GM12878 (cell line): ENCODE data around the gene TFDP1. TPM values are rescaled to one million over a fixed set of nuclear protein-coding genes. Genes with fewer than 3 reads are reported as not detected.

Experiments
- ATAC-seq: fragments of 200-7000 bp; cut with Tn5 transposase; 3 replicates; pipeline ENCODE4 v1.9.1; 2020; ENCODE audit warnings: mild to moderate bottlenecking, moderate library complexity
- BruUV-seq: library from RNA; stranded (reverse); fragments of 400-500 nt; replicated peaks from 2 replicates; lab custom pipeline; 2021; lab: Mats Ljungman, UMichigan
- CTCF ChIA-PET: fragments of 300-600 bp; sonication (Branson Sonifier 250); formaldehyde crosslinking; extraction: SDS; loops from one replicate; lab custom pipeline; 2021; ENCODE audit warnings: inconsistent platforms; lab: Yijun Ruan, JAX
- POLR2A ChIA-PET: fragments of 350-600 bp; formaldehyde crosslinking; extraction: SDS; loops from one replicate; lab custom pipeline; 2021; ENCODE audit warnings: inconsistent platforms; lab: Charles Lee
- RAD21 ChIA-PET: fragments of 300-600 bp; sonication (Branson Sonifier 250); formaldehyde crosslinking; loops from one replicate; lab custom pipeline; 2023; ENCODE audit warnings: antibody characterized with exemption; ENCODE audit not compliant: unreplicated experiment; lab: Charles Lee
- SMC1A ChIA-PET: fragments of 300-600 bp; sonication (Branson Sonifier 250); formaldehyde crosslinking; loops from one replicate; lab custom pipeline; 2023; ENCODE audit not compliant: unreplicated experiment, uncharacterized antibody; lab: Charles Lee
- DNase-seq: peaks from one replicate; pipeline ENCODE4 v3.0.0-alpha.2; 2011; ENCODE audit warnings: low read depth, low spot score
- FAIRE-seq: peaks from 3 replicates; lab custom pipeline; 2011; peaks lifted over from hg19 to GRCh38; lab: Jason Lieb, UNC
- H2AFZ ChIP-seq: 2 replicates; pipeline ENCODE4 v1.6.0; 2011; ENCODE audit warnings: low read depth, low read length, control low read depth; ENCODE audit not compliant: control insufficient read depth
- H3K27ac ChIP-seq: 2 replicates; pipeline ENCODE4 v1.5.1; 2011; ENCODE audit warnings: control low read depth; ENCODE audit not compliant: control insufficient read depth, insufficient read depth
- H3K27me3 ChIP-seq, 2 experiments: replicated peaks in 1 of 2; 2 replicates each; pipeline versions ENCODE4 v1.6.0 to v1.6.1; 2011; ENCODE audit warnings: low read length in 1 of 2; ENCODE audit not compliant: control insufficient read depth in 2 of 2, insufficient read depth in 2 of 2
- H3K36me3 ChIP-seq, 2 experiments: 2 replicates each; pipeline ENCODE4 v1.5.1; 2011; ENCODE audit warnings: low read length in 1 of 2; ENCODE audit not compliant: control insufficient read depth in 2 of 2, insufficient read depth in 2 of 2
- H3K4me1 ChIP-seq: 2 replicates; pipeline ENCODE4 v1.6.1; 2011; ENCODE audit warnings: mild to moderate bottlenecking, low read length, moderate library complexity, mixed read lengths; ENCODE audit not compliant: control insufficient read depth, insufficient read depth
- H3K4me2 ChIP-seq: 2 replicates; pipeline ENCODE4 v1.6.0; 2011; ENCODE audit warnings: control low read depth; ENCODE audit not compliant: control insufficient read depth, insufficient read depth
- H3K4me3 ChIP-seq: fragments of 200-600 bp; sonication (generic); 2 replicates; pipeline ENCODE4 v1.5.1; 2016
- H3K79me2 ChIP-seq: 2 replicates; pipeline ENCODE4 v1.6.0; 2011; ENCODE audit warnings: low read length; ENCODE audit not compliant: control insufficient read depth, insufficient read depth
- H3K9ac ChIP-seq: 2 replicates; pipeline ENCODE4 v1.8.0; 2011; ENCODE audit warnings: low read length, control low read depth, mixed read lengths; ENCODE audit not compliant: control insufficient read depth, insufficient read depth
- H3K9me3 ChIP-seq: replicated peaks from 3 replicates; pipeline ENCODE4 v1.5.1; 2011; ENCODE audit warnings: mild to moderate bottlenecking, low read length; ENCODE audit not compliant: control insufficient read depth, insufficient read depth
- H4K20me1 ChIP-seq: 2 replicates; pipeline ENCODE4 v1.6.0; 2011; ENCODE audit not compliant: control insufficient read depth, insufficient read depth
- ASH2L ChIP-seq: fragments of 300-600, 200-600 bp; sonication (generic); IDR thresholded peaks from 2 replicates; pipeline ENCODE4 v1.6.1; 2017; ENCODE audit warnings: low read depth, mild to moderate bottlenecking, borderline replicate concordance
- GATAD2B ChIP-seq: fragments of 450-650 bp; conservative IDR thresholded peaks from 2 replicates; pipeline ENCODE4 v1.6.1; 2017; ENCODE audit warnings: low read depth, mild to moderate bottlenecking, moderate library complexity
- JUND ChIP-seq: IDR thresholded peaks from 2 replicates; pipeline ENCODE4 v1.6.1; 2012; ENCODE audit warnings: low read depth, mild to moderate bottlenecking, low read length, improper control_type of control experiment, moderate library complexity
- KAT2A ChIP-seq: conservative IDR thresholded peaks from 2 replicates; pipeline ENCODE4 v1.6.1; 2011; ENCODE audit warnings: low read depth, low read length; ENCODE audit not compliant: control insufficient read depth
- RB1 ChIP-seq: fragments of 450-650 bp; formaldehyde crosslinking; IDR thresholded peaks from 2 replicates; pipeline ENCODE4 v1.6.1; 2017; ENCODE audit warnings: mild to moderate bottlenecking, borderline replicate concordance
- RBBP5 ChIP-seq: fragments of 200-600 bp; sonication (generic); conservative IDR thresholded peaks from 2 replicates; pipeline ENCODE4 v1.6.1; 2016
- ZNF622 ChIP-seq: fragments of 450-650 bp; IDR thresholded peaks from 2 replicates; pipeline ENCODE4 v1.6.1; 2017; ENCODE audit warnings: mild to moderate bottlenecking, inconsistent platforms
- WGBS: methylation state at CpG from one replicate; pipeline ENCODE4 v1.1.6; 2016; ENCODE audit warnings: low lambda C conversion rate; ENCODE audit not compliant: insufficient replicate concordance, insufficient coverage; ENCODE audit errors: missing lambda C conversion rate; 5-methylcytosine and 5-hydroxymethylcytosine counted together
- in situ Hi-C: fragments of 300-500 bp; cut with MboI; formaldehyde crosslinking; loops from 9 replicates; pipeline ENCODE4 v1.14.3; 2018; ENCODE audit warnings: mixed read lengths
- intact Hi-C: fragments of 100-400 bp; cut with micrococcal nuclease; formaldehyde crosslinking; loops from one replicate; pipeline ENCODE4 v1.14.2; 2022; ENCODE audit not compliant: unreplicated experiment
- polyA plus RNA-seq, 11 experiments: library from polyadenylated mRNA; depleted of rRNA in 4 of 11; unstranded in 6 of 11; stranded (reverse) in 5 of 11; fragments of >200 nt; fragmentation: Nextera tagmentation in 4 of 11; fragmentation: Illumina TruSeq in 1 of 11; extraction: Ambion mirVana in 4 of 11; extraction: Trizol in 1 of 11; gene quantifications; 1 replicate in 1 of 11; 2 replicates in 10 of 11; pipeline versions ENCODE4 v1.2.1 to v1.2.3, GENCODE V29; 2011 to 2016; ENCODE audit warnings: inconsistent platforms in 2 of 11, missing spikeins in 2 of 11, low read depth in 1 of 11
- total RNA-seq, 4 experiments: library from RNA; depleted of rRNA in 3 of 4; stranded (reverse); fragments of >200 nt in 3 of 4; fragmentation: Illumina TruSeq in 1 of 4; extraction: Trizol in 1 of 4; gene quantifications; 2 replicates each; pipeline versions ENCODE4 v1.2.1 to v1.2.3, GENCODE V29; 2013 to 2021
- TF ChIP-seq, protein P1 (sequence below): fragments of 450-650 bp; conservative IDR thresholded peaks from 2 replicates; pipeline ENCODE4 v1.6.1; 2017; ENCODE audit warnings: mild to moderate bottlenecking, moderate library complexity

Gene TFDP1
- total and polyA plus RNA-seq, 10 of the 15 experiments (the other 5 are each of a cell fraction or from before 2014, with no cell fraction given) = 37.7 to 254 (median 119) TPM

DNA sequence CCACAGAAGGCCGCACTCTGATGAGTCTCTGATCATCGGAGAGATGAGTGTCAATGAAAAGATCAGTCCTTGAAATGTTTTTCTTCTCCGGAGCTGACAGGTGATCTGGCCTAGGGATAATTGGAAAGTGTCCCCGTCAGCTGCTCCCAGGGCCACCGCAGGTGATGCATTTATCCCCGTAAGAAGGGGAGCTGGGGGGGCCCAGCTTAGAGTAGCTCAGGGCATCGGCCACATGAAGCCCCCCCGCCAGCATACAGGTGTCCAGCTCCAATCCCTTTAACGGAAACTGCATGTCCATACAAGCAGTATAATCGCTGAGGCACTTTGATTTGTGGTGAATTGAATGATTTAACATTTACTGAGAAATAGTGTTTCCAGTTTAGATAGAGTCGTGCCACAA, 45.7 kb downstream of the TFDP1 start (continued):
- TF ChIP-seq, protein P1, sequence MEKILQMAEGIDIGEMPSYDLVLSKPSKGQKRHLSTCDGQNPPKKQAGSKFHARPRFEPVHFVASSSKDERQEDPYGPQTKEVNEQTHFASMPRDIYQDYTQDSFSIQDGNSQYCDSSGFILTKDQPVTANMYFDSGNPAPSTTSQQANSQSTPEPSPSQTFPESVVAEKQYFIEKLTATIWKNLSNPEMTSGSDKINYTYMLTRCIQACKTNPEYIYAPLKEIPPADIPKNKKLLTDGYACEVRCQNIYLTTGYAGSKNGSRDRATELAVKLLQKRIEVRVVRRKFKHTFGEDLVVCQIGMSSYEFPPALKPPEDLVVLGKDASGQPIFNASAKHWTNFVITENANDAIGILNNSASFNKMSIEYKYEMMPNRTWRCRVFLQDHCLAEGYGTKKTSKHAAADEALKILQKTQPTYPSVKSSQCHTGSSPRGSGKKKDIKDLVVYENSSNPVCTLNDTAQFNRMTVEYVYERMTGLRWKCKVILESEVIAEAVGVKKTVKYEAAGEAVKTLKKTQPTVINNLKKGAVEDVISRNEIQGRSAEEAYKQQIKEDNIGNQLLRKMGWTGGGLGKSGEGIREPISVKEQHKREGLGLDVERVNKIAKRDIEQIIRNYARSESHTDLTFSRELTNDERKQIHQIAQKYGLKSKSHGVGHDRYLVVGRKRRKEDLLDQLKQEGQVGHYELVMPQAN = no peak
- TF ChIP-seq ASH2L = no peak
- TF ChIP-seq GATAD2B = no peak
- TF ChIP-seq JUND = no peak

DNA sequence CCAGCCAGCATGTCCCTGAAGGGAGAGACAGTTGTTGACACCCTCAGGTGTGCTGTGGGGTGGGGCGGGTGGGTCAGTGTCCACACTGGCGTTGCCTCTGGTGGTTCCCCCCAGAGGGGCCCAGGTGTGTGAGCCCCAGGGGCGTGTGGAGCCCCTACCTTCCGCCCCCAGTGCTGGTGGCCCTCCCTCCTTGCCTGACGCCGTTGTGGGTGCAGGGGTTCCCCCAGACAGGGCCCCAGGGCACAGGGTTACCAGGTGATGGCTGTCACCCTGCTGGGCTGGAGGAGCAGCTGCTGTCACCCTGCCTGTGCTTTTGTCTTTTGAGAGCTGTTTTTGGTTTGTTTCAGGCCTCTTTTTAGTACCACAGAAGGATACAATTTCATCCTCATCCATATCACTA, 46.3 kb downstream of the TFDP1 start:
- Histone ChIP-seq H4K20me1 (no peaks in the 10 kb centered on the region), H3K4me2 (no peak overlapping the region), H3K36me3 (peaks cover 15 to 46% of the 10 kb centered on the region in 2 experiments), H3K4me3 (no peak overlapping the region), H3K27me3 (no peaks in the 10 kb centered on the region), H3K4me1 (no peaks in the 10 kb centered on the region), H3K9me3 (no peaks in the 10 kb centered on the region), H3K79me2 (no peaks in the 10 kb centered on the region; the same call in 1 of the 2 replicates), H2AFZ (no peak overlapping the region), H3K9ac (no peak overlapping the region), H3K27ac (no peak overlapping the region)
- intact Hi-C loops (no loop called here), in situ Hi-C loops (no loop called here)
- ChIA-PET RAD21 (no interaction called here), POLR2A (no interaction called here), CTCF (no interaction called here), SMC1A (no interaction called here)
- ATAC-seq = no peak
- FAIRE-seq = no peak
- DNase-seq = no peak
- TF ChIP-seq RBBP5 = no peak
- TF ChIP-seq KAT2A = no peak
- no peak for TF ChIP-seq RB1
- no peak for TF ChIP-seq ZNF622
- 58% methylated on average over 6 of the region's 6 CpGs for WGBS
- no TSS peak for BruUV-seq
